ENCODE data around the gene MAZ.
"Not testable (repeated sequence)": the region's sequence is repeated elsewhere in the genome, so short reads cannot be mapped to it uniquely, and the experiment has no call there.

The MAZ gene

DNA sequence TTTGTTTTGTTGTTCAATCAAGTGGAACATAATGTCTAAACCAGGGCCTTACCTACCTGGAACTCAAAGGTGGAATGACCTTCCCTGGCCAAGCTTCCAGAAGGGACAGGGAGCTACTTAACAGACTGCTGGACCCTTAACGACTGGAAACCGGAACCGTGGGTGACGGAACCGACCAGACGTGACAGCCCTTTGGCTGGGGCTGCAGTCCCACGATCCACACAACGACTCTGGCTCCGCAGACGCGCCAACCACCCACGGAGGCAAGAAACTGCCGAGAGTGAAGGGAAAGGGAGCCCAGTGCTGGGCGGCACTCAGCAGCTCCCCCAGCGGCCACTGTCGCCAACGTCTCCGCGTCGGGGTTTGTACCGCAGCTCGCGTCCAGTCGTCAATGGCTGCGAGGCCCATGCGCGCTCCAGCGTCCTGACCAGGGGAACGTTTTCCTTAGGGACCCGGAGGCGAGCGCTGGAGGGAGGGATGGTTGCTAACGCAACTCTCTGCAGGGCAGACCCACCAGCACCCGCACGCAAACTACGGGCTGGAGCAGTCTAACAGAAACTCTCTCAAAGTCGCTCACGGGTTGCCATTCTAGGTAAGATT, 21.3 kb upstream of the MAZ start:
- no peak for FAIRE-seq

DNA sequence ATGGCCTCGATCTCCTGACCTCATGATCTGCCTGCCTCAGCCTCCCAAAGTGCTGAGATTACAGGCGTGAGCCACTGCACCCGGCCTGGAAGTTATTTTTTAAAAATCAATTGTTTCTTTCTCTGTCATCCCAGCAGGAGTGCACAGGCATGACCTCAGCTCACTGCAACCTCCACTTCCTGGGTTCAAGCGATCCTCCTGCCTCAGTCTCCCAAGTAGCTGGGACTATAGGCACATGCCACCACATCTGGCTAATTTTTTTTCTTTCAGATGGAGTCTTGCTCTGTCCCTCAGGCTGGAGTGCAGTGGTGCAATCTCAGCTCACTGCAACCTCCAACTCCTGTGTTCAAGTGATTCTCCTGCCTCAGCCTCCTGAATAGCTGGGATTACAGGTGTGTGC, 19.2 kb upstream of the MAZ start:
- not testable (repeated sequence) for FAIRE-seq

DNA sequence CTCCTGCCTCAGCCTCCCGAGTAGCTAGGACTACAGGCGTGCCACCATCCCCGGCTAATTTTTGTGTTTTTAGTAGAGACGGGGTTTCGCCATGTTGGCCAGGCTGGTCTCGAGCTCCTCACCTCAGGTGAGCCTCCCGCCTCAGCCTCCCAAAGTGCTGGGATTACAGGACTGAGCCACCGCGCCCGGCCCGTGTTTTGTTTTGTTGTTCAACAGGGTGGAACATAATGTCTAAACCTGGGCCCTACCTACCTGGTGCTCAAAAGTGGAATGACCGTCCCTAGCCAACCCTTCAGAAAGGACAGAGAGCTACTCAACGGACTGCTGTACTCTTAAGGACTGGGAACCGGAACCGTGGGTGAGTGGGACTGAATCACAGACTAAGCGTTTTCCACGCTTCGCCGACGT, 16.6 kb upstream of the MAZ start:
- FAIRE-seq, result no peak

DNA sequence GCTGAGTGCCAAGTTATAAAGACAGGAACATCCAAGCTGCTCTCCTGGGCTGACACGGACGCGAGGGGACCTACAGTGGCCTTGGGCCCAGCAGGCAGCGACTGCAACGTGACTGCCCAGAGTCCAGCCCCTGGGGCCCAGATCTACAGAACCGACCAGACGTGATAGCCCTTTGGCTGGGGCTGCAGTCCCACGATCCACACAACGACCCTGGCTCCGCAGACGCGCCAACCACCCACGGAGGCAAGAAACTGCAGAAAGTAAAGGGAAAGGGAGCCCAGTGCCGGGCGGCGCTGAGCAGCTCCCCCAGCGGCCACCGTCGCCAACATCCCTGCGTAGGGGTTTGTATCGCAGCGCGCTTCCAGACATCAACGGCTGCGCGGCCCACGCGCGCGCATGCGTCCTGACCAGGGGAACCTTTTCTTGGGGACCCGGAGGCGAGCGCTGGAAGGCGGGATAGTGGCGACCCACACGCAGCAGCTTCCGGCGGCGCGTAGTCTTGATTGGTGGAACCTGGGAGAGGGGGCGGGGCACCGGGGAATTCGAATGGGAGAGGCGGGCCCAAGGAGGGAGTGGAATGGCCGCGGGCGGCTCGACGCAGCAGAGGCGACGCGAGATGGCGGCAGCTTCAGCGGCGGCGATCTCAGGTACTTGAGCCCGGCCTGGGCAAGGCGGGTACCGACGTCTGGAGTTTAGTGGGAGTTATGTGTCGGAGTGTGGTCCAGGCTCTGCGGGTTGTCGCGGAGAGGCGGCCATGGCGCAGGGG, 16.0 kb upstream of the MAZ start, which contains the start of gene KIF22:
KIF22 (plus strand) TSS at position 569 of the 766 bp plus-strand sequence; CDS start at position 578, 9 bp downstream.
- FAIRE-seq, result peak; percentile 87

DNA sequence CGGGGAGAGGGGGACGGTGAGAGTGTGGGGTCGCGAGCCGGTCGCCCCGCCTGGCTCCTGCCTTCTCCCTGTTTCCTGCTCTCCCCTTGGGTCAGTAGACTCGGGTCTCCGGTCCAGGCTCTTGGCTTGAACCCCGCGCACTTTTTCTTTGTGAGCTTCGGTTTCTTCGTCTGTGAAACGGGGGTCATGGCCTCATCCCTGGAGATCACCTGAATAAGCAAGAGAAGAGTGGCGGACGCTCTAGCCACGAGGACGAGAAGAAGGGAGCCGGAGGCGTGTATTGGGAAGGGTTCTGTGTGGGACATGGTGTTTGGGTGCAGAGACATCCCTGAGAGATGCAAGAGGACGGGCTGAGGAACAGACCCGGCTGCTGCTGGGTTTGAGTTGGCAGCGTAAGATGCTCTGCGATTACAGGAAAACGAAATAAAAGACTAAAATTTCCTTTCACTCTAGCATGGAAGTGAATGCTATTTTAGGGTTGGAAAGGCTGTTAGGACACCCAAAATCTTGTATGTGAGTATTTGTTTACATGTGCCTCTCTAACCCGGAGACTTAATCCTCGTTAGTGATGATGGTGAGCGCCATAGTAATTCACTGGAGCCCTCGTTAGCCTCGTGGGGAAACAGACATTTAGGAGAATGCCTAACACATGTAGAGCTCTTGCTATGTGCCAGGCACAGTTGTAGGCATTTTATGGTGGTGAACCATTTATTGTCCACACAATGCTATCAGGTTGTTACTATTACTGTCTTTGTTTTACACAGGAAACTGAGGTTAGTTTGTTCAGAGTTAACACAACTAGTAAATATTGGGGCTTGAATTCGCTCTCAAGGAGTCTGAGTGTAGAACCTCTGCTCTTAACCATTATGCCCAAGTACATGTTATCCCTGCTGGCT, 15.1 kb upstream of the MAZ start:
- no peak for FAIRE-seq

DNA sequence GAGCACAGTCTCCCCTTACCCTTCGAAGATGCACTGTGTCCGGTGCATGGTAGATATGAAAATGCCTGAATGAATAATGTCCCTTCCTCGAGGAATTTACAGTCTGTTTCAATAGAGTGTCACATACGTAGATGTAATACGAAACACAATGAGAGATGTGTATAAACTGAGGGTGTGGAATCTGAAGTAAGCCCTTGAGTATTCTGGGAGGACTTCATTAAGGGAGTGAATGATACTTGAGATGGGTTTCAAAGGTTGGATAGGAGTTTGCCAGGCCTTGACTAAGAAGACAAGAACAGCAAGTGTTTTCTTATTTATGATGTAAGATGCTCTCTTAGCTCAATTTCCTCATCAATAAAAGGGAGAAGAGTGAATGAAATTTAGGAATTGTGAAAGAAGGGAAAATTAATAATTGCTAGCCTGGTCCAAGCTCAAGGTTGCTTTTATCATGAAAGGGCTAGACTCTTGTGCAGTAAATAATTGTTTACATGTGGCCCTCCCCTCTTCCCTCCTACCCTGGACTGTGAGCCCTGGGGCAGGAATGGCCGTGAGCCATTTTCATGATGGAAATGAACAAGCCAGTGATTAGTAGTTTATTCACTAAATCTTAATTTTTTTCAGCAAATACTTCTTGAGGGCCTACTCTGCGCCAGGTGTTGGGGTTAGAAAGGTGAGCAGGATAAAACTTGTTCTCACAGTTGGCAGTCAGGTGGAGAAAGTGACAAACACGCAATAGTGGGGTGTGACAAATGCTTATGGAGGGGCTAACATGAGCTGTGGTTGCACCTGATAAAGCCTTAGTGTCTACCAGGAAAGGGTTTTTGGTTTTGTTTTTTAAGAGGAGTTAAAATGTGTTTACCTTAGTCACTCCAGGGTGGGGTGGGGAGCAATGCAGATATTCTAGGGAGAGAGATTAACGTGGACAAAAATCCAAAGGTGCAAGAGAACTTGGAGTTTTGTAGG, 14.2 kb upstream of the MAZ start:
- FAIRE-seq, result no peak

DNA sequence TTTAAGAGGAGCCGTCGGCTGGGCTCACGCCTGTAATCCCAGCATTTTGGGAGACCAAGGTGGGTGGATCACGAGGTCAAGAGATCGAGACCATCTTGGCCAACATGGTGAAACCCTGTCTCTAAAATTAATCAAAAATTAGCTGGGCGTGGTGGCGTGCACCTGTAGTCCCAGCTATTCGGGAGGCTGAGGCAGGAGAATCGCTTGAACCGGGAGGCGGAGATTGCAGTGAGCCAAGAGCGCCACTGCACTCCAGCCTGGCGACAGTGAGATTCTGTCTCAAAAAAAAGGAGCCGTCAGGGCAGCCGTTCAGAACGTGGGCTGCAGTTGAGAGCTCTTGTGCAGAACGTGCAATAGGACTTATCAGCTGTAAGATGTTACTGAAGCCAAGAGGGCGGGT, 13.2 kb upstream of the MAZ start:
- FAIRE-seq, result not testable (repeated sequence)

DNA sequence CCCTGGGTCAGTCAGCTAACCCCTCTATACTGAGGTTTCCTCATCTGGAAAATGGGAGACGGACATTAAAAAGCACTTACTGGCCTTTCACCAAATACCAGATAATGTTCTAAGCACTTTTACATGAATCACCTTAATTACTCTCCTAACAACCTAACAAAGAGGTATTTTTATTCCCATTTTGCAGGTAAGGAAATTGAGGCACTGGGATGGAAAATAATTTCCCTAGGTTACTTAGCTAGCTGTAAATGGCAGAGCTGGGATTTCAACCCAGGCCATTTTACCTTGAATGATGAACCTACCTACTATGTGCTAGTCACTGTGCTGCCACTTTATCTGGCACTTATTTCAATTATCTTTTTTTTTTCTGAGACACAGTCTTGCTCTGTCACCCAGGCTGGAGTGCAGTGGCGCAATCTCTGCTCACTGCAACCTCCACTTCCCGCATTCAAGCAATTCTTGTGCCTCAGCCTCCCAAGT, 12.1 kb upstream of the MAZ start:
- FAIRE-seq, result no peak

DNA sequence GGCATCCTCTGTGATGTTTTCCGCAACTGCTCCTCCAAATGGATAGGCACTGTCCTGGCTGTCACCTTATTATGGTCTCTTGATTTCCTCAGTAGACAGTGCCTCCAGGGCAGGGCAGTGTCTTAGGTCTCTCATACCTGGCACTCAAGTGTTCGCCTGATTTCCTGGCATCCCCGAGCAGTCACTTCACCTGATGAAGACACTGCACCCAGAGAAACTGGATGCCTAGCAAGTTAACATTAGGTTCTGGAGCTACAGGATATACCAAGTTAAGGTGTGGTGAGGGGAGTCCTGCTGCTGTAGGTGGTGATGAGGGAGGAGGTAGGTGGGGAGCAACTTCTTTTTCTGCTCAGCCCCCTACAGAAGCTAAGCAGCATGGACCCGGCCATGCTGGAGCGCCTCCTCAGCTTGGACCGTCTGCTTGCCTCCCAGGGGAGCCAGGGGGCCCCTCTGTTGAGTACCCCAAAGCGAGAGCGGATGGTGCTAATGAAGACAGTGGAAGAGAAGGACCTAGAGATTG, 3.9 kb upstream of the MAZ start:
- FAIRE-seq, result no peak

DNA sequence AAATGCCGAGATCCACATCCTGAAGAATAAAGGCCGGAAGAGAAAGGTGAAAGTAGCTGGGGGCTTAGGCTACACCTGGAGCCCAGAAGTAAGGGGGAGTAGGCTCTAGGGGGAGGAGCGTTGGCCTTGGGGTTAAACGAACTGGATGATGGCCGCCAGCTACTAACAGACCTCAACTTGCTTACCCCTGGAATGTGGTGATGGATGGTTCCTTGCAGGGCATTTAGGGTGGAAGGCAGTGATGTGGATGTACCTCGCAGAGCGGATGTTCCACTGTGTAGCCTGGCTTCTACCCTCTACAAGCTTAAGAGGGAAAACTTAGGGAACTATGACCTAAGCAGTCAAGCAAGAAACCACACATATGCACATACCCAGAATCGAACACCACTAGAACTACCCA, 2.3 kb upstream of the MAZ start:
- no peak for FAIRE-seq

DNA sequence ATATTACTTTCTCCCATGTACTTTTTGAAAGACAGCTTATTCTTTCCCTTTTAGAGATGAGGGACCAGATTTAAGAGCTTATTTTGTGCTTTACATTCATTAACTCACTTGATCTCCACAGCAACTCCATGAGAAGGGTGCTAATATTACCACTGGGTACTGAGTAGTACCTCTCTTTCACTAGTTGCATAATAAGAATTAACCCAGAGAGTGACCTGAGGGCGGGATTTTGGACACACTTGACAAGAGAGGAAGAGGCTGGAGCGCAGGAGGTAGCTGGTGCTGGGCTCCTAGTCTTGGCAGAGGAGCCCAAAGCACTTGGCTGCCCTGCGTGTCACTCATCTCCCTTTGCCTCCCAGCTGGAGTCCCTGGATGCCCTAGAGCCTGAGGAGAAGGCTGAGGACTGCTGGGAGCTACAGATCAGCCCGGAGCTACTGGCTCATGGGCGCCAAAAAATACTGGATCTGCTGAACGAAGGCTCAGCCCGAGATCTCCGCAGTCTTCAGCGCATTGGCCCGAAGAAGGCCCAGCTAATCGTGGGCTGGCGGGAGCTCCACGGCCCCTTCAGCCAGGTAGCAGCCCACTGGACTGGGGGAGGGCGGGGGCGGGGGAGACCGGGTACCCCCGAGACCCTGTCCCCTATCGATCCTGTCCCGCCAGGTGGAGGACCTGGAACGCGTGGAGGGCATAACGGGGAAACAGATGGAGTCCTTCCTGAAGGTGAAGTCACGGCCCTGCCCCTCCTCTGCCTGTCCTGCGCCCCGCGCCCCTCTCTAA, 1.7 kb upstream of the MAZ start:
- no peak for FAIRE-seq

DNA sequence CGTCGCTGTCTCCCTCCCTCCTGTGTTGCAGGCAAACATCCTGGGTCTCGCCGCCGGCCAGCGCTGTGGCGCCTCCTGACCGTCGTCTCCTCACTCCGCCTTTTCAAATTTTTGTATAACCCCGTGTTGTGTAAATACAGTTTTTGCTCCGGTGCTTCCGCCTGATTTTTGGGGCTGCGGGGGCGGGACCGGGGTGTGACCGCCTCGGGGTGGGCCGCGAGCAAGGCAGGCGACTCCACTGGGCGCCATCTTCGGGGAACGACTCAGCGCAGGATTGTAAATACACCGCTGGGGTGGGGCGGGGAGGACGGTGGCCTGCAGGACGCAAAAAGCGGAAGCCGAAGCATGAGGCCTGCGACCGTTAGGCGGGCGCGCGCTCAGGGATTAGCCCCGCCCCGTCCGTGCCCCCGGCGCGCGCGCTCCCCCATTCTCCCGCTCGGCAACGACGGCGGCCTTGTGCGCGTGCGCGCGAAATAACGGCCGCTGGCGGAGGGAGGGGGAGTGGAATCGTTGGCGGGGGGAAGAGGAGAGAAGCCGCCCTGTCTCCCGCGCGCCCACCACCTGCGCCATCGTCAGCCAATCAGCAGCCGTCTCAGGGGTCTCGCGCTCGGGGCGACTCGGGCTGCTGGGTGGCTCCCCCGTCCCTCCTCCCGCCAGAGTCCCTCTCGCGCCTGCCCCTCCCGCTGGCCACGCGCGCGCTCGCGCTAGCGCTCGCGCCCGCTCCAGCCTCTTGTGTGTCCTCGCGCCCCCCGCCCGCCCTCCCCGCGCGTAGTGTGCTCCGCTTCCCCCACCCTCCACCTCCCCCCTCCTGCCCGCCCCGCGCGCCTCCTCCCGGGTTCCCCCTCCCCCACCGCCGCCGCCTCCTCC, 864 bp upstream of the MAZ start:
- FAIRE-seq, result peak; percentile 87

DNA sequence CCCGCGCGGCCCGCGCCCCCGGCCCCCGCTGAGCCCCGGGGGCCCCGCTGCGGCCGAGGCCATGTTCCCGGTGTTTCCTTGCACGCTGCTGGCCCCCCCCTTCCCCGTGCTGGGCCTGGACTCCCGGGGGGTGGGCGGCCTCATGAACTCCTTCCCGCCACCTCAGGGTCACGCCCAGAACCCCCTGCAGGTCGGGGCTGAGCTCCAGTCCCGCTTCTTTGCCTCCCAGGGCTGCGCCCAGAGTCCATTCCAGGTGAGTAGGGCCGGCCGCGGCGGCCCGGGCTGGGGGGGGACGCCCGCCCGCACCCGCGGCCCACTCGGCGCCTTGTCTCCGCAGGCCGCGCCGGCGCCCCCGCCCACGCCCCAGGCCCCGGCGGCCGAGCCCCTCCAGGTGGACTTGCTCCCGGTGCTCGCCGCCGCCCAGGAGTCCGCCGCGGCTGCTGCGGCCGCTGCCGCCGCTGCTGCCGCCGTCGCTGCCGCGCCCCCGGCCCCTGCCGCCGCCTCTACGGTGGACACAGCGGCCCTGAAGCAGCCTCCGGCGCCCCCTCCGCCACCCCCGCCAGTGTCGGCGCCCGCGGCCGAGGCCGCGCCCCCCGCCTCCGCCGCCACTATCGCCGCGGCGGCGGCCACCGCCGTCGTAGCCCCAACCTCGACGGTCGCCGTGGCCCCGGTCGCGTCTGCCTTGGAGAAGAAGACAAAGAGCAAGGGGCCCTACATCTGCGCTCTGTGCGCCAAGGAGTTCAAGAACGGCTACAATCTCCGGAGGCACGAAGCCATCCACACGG, 504 bp downstream of the MAZ start:
- FAIRE-seq, result no peak

DNA sequence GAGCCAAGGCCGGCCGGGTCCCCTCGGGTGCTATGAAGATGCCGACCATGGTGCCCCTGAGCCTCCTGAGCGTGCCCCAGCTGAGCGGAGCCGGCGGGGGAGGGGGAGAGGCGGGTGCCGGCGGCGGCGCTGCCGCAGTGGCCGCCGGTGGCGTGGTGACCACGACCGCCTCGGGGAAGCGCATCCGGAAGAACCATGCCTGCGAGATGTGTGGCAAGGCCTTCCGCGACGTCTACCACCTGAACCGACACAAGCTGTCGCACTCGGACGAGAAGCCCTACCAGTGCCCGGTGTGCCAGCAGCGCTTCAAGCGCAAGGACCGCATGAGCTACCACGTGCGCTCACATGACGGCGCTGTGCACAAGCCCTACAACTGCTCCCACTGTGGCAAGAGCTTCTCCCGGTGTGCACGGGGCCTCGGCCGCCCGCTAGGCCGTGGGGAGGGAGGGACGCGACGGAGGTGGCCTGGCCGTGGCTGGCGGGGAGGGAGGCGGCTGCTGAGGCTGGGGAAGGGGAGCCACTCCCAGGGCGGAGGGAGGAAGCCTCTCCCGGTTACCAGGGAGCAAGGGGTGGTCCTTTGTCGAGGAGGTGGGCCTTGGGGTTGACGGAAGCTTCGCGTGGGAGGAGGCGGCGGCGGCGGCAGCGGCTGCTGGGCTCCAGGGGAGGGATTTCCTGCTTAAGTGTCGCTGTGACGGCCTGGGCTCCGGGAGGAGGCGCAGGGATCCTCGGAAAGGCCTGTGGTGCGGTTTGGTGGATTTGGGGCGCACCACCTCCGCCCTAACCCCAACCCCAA, 1.3 kb downstream of the MAZ start:
- FAIRE-seq, result peak; percentile 94

DNA sequence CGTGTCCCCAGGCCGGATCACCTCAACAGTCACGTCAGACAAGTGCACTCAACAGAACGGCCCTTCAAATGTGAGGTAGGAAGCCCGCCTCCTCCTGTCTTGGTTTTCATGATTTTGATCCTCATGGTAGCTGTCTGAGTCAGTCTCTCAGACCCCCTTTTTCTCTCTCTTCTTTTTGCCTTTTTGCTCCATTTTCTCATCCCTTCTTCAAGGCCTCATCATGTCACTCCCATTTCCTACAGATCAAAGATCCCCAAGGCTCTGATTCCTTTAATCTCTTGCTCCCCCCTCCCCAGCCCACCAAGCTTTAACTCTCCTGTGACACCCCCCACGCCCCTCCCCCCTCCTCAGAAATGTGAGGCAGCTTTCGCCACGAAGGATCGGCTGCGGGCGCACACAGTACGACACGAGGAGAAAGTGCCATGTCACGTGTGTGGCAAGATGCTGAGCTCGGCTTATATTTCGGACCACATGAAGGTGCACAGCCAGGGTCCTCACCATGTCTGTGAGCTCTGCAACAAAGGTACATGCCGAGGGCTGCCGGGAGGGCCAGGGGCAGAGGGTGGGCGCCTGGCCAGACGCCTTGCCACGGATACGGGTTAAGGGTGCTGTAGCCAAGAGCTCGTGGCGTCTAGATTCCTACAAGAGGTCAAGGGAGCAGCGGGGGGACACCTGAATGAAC, 2.0 kb downstream of the MAZ start:
- no peak for FAIRE-seq

DNA sequence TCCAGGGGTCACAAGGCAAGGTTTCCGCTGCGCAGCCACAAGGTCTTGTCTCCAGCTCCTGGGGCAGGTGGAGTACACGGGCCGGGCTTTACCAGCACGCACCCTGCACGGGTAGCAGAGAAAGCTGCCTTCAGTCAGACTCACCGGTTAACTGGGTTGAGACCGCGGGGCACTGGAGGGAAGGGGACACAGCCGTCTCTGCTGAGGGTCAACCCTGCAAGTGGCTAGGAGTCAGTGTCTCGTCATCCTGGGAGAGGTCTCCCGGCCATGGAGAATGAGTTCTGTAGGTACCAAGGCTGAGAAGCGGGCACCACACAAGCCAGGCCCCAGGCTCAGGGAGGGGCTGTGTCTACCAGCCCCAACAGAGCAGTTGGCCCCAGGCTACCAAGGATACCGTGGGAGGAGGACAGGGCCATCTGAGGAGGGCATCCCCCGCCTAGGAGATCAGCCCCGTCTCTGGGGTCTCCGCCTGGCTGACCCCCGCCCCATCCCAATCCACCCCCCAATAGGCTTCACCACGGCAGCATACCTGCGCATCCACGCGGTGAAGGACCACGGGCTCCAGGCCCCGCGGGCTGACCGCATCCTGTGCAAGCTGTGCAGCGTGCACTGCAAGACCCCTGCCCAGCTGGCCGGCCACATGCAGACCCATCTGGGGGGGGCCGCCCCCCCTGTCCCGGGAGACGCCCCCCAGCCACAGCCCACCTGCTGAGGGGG, 2.9 kb downstream of the MAZ start:
- no peak for FAIRE-seq

All from G401.6 (cell line).